ENCODE data around the gene BST1.
"Not testable (repeated sequence)": the region's sequence is repeated elsewhere in the genome, so short reads cannot be mapped to it uniquely, and the experiment has no call there.

BST1 gene

GRCh38 chr4:15753081-15753480 is 50.2 kb downstream of the BST1 start:
- DNase-seq, result no peak

DNA sequence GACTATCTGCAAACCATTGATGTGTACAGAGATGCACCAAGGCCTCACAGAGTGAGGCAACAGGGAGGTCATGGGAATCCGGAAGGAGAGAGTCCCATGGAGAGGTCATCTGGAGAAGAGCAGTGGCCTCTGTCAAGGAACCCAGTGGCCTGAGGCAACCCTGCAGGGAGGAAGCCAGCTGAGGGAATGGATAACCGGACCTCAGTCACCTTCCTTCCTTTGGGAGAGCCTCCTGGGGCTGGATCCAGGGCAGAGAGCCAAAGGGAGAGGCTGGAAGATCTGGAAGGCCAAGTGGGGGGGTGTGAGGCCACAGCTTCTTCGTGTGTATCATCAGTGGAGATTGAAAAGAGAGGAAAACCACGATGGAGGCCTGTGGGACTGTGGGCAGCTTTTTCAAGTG is 50.9 kb downstream of the BST1 start:
- no peak for DNase-seq

DNA sequence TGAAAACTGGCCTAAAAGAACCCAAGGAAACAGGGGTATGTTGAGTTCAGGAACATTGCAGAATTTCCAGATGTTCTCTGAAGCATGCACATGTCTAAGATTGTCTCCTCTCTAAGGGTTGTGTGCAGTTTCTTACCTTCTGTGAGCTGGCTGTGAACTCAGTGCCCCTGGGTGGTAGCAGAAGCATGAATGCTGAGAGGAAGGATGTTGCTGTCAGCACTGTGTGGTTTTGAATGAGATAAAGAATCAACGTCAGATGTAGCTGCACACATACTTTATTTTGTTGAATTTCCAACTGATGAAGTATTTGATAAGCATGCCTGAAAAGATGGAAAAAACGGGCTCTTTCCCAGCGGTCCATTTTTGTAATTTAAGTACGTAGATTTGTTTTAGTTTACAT is 51.5 kb downstream of the BST1 start:
- DNase-seq, result no peak

- DNase-seq, result no peak
Measured at GRCh38 chr4:15755321-15756155, 52.7 kb downstream of the BST1 start.

GRCh38 chr4:15756361-15756861 is 53.5 kb downstream of the BST1 start:
- DNase-seq, result no peak

GRCh38 chr4:15757054-15757453 is 54.2 kb downstream of the BST1 start:
- DNase-seq, result no peak

GRCh38 chr4:15758294-15758693 is 55.4 kb downstream of the BST1 start:
- DNase-seq, result no peak

GRCh38 chr4:15762460-15762859 is 59.6 kb downstream of the BST1 start:
- DNase-seq, result not testable (repeated sequence)

DNA sequence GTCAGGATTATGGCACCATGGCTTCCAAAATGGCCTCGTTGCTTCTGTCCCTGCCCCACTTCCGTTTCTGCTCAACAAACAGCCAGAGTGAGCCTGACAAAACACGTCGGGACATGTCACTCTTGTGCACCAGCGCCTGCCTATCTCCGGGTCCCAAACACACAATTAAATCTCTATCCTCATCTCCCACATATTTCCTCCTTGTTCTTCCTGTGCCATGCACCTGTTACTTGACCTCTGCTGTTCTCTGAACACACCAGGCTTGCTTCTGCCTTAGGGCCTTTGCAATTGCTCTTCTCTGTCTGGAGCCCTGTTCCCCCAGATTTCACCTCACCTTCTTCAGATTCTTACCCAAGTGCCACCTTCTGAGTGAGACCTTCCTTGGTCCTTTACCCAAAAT is 62.5 kb downstream of the BST1 start:
- DNase-seq, result no peak

GRCh38 chr4:15765910-15766697 is 63.2 kb downstream of the BST1 start:
- DNase-seq, result no peak

DNA sequence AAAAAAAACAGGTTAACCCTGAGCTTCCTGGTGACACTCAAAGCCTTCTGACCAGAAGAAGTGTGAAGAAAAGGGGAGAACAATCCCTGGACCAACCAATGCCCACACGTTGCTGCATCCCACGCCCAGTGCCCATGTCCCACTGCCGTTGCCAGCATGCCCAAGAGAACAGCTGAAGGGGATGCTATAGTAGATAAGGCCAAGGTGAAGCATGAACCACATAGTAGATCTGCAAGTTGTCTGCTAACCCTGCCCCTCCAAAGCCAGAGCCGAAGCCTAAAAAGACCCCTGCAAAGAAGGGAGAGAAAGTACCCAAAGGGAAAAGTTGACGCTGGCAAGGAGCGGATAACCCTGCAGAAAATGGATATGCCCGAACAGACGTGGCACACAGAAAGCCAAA is 64.0 kb downstream of the BST1 start:
- no peak for DNase-seq

- DNase-seq, result no peak
Measured at GRCh38 chr4:15769202-15769601, 66.3 kb downstream of the BST1 start.

DNA sequence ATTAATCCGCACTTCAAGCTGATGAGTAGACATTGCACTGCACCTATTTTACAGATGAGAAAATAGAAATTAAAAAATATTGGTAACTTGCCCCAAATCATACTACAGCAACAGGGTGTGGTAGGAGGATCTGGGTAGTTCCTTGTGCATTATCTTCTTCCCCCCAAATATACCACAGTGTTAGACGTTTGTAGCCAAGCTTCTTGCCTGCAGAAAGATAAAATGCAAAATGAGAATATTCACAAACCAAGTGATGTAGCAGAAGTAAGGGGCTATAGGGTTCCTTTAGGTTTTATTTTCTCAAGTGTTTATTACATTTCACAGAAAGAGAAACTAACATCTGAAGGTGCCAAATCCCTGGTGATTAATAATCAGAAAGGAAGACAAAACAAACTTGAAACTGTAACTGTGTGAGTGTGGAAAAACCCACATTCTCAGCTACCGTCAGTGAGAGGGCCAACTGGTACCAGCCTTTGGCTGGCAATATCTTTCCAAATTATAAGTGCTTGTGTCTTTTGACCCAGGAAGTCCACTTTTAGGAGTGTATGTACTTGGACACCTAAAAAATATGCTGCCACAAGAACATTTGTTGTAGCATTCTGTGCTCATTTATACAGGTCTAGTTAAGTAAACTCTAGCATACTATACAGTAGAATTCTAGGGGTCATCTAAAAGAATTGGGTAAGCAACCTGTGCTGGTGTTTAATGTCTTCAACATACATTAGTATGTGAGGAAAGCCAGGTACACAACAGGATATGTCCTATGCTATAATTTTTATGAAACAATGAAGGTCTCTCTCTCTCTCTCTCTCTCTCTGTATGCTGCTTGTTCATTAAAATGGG is 68.6 kb downstream of the BST1 start:
- DNase-seq, result no peak

DNA sequence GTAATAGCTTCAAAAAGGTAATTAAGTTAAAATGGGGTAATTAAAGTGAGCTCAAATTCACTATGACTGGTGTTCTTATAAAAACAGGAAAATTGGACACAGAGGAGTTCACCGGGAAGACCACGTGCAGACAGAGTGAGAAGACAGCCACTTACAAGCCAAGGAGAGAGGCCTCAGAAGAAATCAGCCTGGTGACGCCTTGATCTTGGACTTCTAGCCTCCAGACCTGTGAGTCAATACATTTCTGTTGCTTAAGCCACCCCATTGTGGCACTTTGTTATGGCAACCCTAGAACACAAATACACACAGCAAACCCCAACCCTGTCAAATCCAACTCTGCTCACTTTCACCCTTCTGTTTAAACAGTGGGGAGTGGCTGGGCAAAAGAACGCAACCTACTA is 71.2 kb downstream of the BST1 start:
- DNase-seq, result no peak

GRCh38 chr4:15776871-15777648 is 74.2 kb downstream of the BST1 start:
- no peak for DNase-seq

GRCh38 chr4:15777697-15778288 is 74.9 kb downstream of the BST1 start:
- DNase-seq, result no peak

GRCh38 chr4:15778289-15779241 is 75.7 kb downstream of the BST1 start, which contains the start of gene CD38:
Gene CD38, plus strand, starts transcription at chr4:15778328. Its CDS starts 87 bp downstream, at chr4:15778415.
- no peak for DNase-seq

DNA sequence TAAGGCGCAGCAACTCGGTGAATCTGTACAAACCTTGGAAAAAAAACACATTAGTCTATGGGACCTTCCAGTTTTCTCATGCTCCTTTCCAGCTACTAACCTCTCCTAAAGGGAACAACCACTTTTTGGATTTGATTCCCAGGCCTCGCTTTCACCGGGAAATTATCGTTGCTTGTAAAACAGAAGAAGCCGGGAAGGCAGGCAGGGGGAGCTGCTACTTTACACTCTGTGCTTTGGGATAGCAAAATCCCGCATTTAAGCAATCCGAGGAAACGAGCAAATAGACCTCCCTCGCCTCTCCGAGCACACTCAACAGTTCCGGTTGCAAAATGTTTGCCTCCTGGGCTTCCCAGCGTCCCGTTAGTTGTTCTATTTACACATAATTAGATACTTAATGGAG is 76.4 kb downstream of the BST1 start:
- DNase-seq, result no peak

- no peak for DNase-seq
Measured at GRCh38 chr4:15779809-15780208, 76.9 kb downstream of the BST1 start.

DNA sequence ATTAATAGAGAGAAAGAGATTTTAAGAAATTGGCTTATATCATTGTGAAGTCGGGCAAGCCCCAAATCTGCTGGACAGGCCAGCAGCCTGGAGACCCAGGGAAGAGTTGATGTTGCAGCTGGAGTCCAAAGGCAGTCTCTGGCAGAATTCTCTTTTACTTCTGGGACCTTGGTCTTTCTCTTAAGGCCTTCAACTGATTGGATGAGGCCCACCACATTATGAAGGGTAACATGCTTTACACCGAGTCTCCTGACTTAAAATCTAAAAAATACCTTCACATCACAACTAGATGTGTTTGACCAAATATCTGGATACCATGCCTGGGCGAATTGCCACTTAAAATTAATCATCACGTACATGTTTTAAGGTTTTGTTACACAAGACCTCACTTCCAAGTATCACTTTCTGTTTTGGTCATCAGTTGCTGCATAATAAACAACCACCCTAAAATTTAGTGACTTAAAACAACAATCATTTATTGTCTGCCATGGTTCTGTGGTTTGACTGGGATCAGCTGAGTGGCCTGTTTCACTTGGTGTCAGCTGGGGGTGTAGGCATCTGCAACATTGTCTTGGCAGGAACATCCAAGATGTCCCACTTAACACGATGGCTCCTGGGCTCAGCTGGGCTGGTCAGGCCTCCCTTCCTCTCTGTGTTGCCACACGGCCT is 78.7 kb downstream of the BST1 start:
- no peak for DNase-seq
